GM19238 (cell line): ENCODE data around the gene TPCN1.

Experiments
- DNase-seq: peaks from one replicate; pipeline ENCODE4 v3.0.0; 2011; ENCODE audit warnings: low spot score; ENCODE audit not compliant: insufficient read length

The TPCN1 gene

DNA sequence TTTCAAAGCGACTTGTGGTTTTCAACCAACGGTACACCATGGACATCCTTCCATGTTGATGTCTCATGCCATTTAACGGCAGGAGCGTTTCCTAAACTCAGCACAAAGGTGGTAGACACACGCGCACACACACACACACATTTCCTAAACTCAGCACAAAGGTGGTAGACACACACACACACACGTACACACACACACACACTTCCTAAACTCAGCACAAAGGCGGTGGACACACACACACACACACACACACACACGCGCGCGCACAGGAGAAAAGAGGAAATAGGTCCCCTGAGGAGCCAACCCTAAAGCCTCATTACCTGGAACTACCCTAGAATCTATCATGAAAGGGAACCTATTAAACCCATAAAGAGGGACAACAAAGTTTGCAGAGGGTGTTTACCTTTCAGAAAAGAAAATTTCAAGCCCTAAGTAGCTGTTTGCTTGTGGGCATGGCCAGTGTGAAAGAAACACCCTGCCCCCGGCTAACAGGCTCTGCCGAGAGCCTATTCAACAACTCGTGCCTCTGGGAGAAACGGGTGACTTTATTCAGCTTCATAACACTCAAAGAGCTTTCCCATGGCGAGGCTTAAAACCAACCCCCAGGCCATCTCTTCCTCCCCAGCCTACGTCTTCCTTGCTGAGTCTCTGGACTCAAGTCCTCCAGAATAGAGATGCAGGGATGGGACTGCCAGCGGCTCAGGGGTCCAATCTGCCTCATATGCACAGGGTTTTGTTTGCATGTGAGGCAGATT, 81.8 kb downstream of the TPCN1 start:
- DNase-seq: no peak

DNA sequence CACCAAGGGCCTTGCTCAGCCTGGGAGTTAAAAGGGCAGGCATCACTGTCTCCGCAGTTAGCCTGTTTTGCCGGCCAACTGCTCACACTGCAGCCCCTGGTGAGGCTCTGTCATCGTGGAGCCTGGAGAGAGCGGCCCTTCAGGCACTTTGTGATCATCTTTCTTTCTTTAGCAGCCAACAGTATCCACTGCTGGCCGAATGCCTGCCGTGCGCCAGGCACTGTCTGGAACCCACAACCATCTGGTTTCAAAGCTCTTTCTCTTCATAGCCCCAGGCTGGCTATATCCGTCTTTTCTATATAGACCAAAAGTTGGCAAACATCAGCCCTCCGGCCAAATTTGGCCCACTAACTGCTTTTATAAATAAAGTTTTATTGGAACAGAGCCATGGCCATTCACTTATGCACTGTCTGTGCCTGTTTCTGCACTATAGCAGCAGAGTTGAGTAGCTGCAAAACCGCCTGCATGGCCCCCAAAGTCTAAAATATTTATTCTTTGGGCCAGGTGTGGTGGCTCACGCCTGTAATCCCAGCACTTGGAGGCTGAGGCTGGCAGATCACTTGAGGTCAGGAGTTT, 84.1 kb downstream of the TPCN1 start:
- no peak for DNase-seq

DNA sequence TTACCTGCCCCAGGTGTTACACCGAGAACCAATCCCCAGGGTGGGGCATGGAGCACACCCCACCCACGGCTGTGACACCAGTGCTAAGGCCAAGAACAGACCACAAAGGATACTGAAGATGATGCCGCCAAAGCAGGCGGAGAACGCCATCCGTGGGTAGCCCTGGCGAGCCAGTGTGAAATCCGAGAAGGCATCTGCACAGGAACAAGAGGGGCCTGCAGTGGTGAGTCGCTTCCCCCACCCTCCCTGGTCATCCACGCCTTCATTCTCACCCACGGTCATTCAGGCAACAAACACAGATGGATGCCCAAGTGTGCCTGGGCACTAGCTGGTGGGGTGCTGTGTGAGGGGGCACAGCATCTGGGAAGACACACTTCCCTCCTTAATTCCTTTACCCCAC, 85.1 kb downstream of the TPCN1 start:
- no peak for DNase-seq

GRCh38 chr12:113310489-113310888, 89.2 kb downstream of the TPCN1 start:
- no peak for DNase-seq

- DNase-seq: no peak
Observed at GRCh38 chr12:113314121-113314529, 92.9 kb downstream of the TPCN1 start.

DNA sequence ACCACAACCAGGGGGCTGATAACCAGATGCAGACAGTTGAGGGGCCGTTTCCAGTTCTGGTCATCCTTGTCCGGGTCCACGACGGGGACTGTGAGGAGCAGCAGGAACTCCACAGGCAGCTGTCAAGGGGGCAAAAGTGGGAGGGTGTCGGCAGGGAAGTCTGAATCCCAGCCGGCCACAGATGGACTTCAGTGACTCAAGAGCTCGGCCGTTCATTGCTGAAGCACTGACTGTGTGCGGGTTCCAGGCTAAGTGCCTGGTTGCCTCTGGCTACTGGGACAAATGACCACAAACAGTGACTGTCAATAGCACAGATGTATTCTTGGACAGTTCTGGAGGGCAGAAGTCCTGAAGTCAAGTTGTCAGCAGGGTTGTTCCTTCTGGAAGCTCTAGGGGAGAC, 94.1 kb downstream of the TPCN1 start:
- no peak for DNase-seq

DNA sequence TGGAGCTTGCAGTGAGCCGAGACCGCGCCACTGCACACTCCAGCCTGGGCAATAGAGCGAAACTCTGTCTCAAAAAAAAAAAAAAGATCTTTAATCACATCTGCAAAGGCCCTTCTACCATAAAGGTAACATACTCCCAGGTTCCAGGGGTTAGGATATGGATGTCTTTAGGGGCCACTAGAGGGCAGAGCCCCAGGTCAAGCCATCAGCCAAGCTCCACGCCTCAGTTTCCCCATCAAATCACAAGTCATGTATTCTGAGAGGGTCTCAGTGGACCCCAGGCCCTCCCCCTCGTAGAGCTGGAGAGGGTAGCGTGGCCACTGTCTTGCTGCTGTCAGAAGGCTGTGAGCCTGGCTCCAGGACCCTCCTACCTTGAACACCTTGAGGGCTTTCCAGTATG, 94.9 kb downstream of the TPCN1 start:
- DNase-seq: no peak

- DNase-seq: no peak
Observed at GRCh38 chr12:113317122-113317521, 95.9 kb downstream of the TPCN1 start.

DNA sequence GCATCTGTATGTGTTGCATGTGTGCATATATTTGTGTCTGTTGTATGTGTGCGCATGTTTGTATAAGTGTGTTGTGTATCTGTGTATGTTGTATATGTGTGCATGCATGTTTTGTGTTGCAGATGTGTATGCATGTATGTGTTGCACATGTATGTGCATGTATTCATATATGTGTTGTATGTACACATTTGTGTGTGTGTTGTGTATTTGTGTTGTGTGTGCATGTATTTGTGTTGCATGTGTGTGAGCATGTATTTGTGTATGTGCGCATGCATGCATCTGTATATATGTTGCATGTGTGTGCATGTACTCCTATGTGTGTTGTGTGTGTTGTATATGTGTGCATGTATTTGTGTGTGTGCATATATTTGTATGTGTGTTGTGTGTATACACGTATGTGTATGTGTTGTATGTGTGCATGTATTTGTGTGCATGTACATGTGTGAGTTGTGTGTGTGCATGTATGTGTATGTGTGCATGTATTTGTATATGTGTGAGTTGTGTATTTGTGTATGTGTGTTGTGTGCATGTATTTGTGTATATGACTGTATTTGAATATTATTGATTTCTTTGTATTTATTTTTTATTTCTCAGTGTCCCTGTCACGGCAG, 96.9 kb downstream of the TPCN1 start:
- DNase-seq: no peak

DNA sequence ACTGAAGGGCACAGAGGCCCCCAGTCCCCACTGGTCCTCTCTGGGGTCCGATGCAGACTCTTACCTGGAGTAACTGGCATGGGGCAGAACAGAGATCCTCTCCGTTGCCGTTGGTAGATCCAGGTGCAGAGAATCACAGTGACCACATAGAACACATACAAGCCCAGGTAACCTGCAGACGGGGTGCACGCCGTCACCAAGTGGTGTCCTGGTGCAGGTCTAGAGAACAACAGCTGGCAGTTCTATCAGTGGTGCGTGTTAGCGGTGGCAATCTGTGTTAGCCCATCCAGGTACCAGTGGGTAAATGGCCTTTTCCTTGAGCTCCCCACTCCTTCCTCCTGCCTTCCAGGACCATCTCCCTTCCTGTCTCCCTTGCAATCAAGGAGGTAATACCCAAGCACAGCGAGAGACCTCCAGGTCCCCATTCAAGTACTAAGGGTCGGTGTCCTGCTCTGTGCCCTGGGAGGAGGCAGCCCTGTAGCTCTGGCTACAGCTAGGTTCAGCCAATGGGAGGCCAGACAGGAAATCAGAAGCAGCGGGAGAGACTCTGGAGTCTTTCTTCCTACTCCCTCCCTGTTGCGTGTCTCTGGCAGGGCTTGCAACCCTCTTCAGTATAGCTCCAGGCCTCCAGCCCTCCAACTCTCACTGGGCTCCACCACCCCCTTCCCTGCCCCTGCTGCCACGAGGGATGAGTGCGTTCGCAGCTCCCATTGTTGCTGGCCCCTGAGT, 97.8 kb downstream of the TPCN1 start:
- no peak for DNase-seq

DNA sequence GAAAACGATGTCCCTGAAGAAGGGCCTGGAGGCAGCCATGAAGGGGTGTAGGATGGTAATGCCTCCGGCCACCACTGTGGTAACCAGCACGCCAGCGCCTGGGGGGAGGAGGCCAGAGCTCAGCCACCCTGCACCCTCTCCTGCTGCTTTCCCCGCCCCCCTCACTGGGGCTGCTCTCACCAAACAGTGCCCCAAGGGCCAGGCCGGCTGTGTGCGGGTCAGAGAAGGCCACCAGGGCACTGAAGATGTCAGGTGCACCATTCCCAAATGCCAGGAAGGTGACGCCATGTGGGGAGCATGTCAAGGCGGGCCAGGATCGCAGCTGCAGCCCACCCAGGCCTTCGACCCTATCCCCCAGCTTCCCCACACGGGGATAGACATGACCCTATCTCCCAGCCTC, 99.1 kb downstream of the TPCN1 start:
- no peak for DNase-seq

- no peak for DNase-seq
Observed at GRCh38 chr12:113322343-113322742, 101.1 kb downstream of the TPCN1 start.

GRCh38 chr12:113325916-113326315, 104.7 kb downstream of the TPCN1 start:
- DNase-seq: no peak

- DNase-seq: no peak
Observed at GRCh38 chr12:113326775-113327395, 105.6 kb downstream of the TPCN1 start.

GRCh38 chr12:113328368-113328889, 107.2 kb downstream of the TPCN1 start:
- DNase-seq: no peak

DNA sequence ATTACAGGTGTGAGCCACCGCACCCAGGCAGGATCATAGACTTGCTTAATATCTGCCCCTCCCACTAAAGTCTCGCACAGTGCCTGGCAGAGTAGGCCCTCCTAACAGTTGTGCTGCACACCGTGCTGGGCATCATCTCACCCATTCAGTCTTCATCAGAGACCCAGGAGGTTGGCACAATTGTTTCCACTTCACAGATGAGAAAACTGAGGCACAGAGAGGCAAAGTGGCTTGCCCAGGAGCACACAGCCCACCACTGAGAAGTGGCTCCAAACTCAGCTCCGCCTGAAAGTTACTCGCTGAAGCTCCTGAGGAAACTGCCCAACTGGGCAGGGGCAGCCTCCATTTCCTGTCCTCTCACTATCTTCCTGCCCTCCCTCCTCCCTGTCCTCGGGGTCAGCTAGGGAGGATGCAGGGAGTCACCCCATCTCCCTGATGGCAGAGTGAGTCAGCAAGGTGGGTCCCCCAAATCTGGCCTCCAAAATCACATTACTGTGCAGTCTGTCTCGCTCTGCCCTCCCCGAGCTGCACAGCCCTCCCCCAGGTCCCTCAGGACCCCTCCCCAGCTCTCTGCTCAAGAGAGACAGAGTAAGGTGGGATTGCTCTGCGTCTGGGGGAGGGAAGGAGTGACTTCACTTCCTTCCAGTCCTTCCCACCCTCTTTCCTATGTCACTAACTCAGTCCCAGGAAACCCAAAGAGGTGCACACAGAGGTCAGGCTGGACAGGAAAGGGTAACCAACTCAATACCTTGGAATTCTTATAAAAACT, 107.9 kb downstream of the TPCN1 start:
- DNase-seq: no peak

GRCh38 chr12:113329791-113330417, 108.6 kb downstream of the TPCN1 start:
- no peak for DNase-seq

GRCh38 chr12:113330505-113330904, 109.2 kb downstream of the TPCN1 start:
- no peak for DNase-seq

- no peak for DNase-seq
Observed at GRCh38 chr12:113332688-113333417, 111.6 kb downstream of the TPCN1 start.

DNA sequence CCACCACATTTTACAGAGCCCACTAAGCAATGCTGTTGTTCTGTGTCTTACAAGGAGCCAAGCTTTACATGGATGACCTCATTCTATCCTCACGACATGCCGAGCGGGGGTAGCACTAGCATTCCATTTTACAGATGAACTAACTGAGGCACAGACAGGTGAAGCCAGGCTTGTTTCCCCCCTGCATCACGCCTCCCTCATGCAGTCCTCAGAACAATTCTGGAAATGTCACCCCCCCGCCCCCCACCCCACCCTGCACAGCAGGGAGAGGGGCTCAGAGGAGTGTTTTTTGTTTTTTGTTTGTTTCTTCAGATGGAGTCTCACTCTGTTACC, 112.1 kb downstream of the TPCN1 start:
- DNase-seq: no peak
